H1 (cell line): ENCODE data around the gene TRIAP1. TPM values are rescaled to one million over a fixed set of nuclear protein-coding genes. Genes with fewer than 3 reads are reported as not detected.

Experiments
- CTCF ChIA-PET: fragments of 300-600 bp; sonication (Branson Sonifier 250); formaldehyde crosslinking; loops from one replicate; lab custom pipeline; 2021; ENCODE audit not compliant: partially characterized antibody; lab: Charles Lee
- POLR2A ChIA-PET: fragments of 300-600 bp; sonication (Branson Sonifier 250); formaldehyde crosslinking; loops from one replicate; lab custom pipeline; 2021; ENCODE audit warnings: inconsistent platforms; ENCODE audit not compliant: partially characterized antibody; lab: Charles Lee
- DNase-seq, 2 experiments: peaks; one replicate each; pipeline versions ENCODE4 v3.0.0 to v3.0.0-alpha.2; 2010 to 2022; ENCODE audit warnings: low spot score in 2 of 2, low read depth in 1 of 2, mixed read lengths in 1 of 2
- FAIRE-seq: peaks from 2 replicates; lab custom pipeline; 2011; peaks lifted over from hg19 to GRCh38; lab: Jason Lieb, UNC
- H2AFZ ChIP-seq: 2 replicates; pipeline ENCODE4 v1.8.1; 2012; ENCODE audit warnings: low read length, inconsistent platforms
- H2AK5ac ChIP-seq: 2 replicates; pipeline ENCODE4 v1.6.1; 2013; ENCODE audit warnings: low read depth, low read length
- H2BK120ac ChIP-seq: replicated peaks from 2 replicates; pipeline ENCODE3; 2013; ENCODE audit warnings: low read depth, low read length, inconsistent platforms
- H2BK12ac ChIP-seq: 2 replicates; pipeline ENCODE4 v1.6.1; 2013; ENCODE audit warnings: low read depth, low read length
- H2BK15ac ChIP-seq: 2 replicates; pipeline ENCODE4 v1.6.1; 2013; ENCODE audit warnings: low read length
- H2BK20ac ChIP-seq: 2 replicates; pipeline ENCODE4 v1.6.1; 2013; ENCODE audit warnings: low read length
- H2BK5ac ChIP-seq: 2 replicates; pipeline ENCODE4 v1.6.1; 2013; ENCODE audit warnings: low read depth, low read length
- H3K14ac ChIP-seq: 2 replicates; pipeline ENCODE4 v1.6.1; 2013; ENCODE audit warnings: inconsistent platforms; ENCODE audit not compliant: insufficient read length
- H3K18ac ChIP-seq: 2 replicates; pipeline ENCODE4 v1.6.1; 2013; ENCODE audit warnings: low read length; ENCODE audit errors: extremely low read depth
- H3K23ac ChIP-seq: 2 replicates; pipeline ENCODE4 v1.6.1; 2013; ENCODE audit warnings: inconsistent platforms; ENCODE audit not compliant: insufficient read length
- H3K23me2 ChIP-seq: 2 replicates; pipeline ENCODE4 v1.6.1; 2013; ENCODE audit warnings: low read depth, low read length
- H3K27ac ChIP-seq: 2 replicates; pipeline ENCODE4 v1.6.1; 2011; ENCODE audit warnings: low read depth, low read length, inconsistent platforms
- H3K27me3 ChIP-seq, 4 experiments: replicated peaks in 1 of 4; 1 replicate in 1 of 4; 2 replicates in 3 of 4; pipeline versions ENCODE4 v1.6.1 to v1.8.1; 2011 to 2013; ENCODE audit warnings: low read length in 3 of 4, mild to moderate bottlenecking in 3 of 4, inconsistent platforms in 2 of 4, mixed read lengths in 2 of 4, moderate library complexity in 1 of 4; ENCODE audit not compliant: control insufficient read depth in 3 of 4, insufficient read depth in 3 of 4; ENCODE audit errors: extremely low read depth in 1 of 4
- H3K36me3 ChIP-seq, 4 experiments: 2 replicates each; pipeline versions ENCODE4 v1.6.1 to v1.8.1; 2011 to 2013; ENCODE audit warnings: mild to moderate bottlenecking in 4 of 4, low read length in 3 of 4, moderate library complexity in 2 of 4, control low read depth in 1 of 4, inconsistent platforms in 1 of 4; ENCODE audit not compliant: insufficient read depth in 4 of 4, control insufficient read depth in 2 of 4
- H3K4ac ChIP-seq: replicated peaks from 2 replicates; pipeline ENCODE3; 2013; ENCODE audit warnings: low read length, low read depth, mixed read lengths, inconsistent platforms; ENCODE audit not compliant: insufficient read length
- H3K4me1 ChIP-seq, 4 experiments: replicated peaks in 1 of 4; 1 replicate in 1 of 4; 2 replicates in 3 of 4; pipeline versions ENCODE4 v1.6.1 to v1.8.1; 2011 to 2013; ENCODE audit warnings: low read length in 3 of 4, inconsistent platforms in 2 of 4, mixed read lengths in 1 of 4; ENCODE audit not compliant: insufficient read depth in 4 of 4, control insufficient read depth in 3 of 4
- H3K4me2 ChIP-seq, 2 experiments: 2 replicates each; pipeline versions ENCODE4 v1.6.1 to v1.8.1; 2011 to 2013; ENCODE audit warnings: low read depth in 2 of 2, low read length in 2 of 2, control low read depth in 1 of 2, inconsistent platforms in 1 of 2, mild to moderate bottlenecking in 1 of 2; ENCODE audit not compliant: insufficient read depth in 1 of 2
- H3K4me3 ChIP-seq, 4 experiments: fragments of 200-600, 300-600 bp in 1 of 4; sonication (generic), shearing (Covaris generic), sonication (Bioruptor Twin) in 1 of 4; 2 replicates each; pipeline versions ENCODE4 v1.5.1 to v1.8.1; 2011 to 2016; ENCODE audit warnings: low read length in 4 of 4, low read depth in 3 of 4, control low read depth in 2 of 4, inconsistent platforms in 2 of 4, mild to moderate bottlenecking in 2 of 4, mixed read lengths in 1 of 4, moderate library complexity in 1 of 4; ENCODE audit not compliant: insufficient read depth in 2 of 4; ENCODE audit errors: extremely low read depth in 1 of 4
- H3K56ac ChIP-seq: replicated peaks from 2 replicates; pipeline ENCODE3; 2013; ENCODE audit warnings: low read depth, mild to moderate bottlenecking, mixed read lengths, low read length, inconsistent platforms; ENCODE audit not compliant: insufficient read length
- H3K79me1 ChIP-seq: 2 replicates; pipeline ENCODE4 v1.6.1; 2013; ENCODE audit warnings: low read depth, low read length, control low read depth
- H3K79me2 ChIP-seq, 2 experiments: 2 replicates each; pipeline versions ENCODE4 v1.6.1 to v1.8.1; 2012 to 2013; ENCODE audit warnings: low read length in 2 of 2, mild to moderate bottlenecking in 2 of 2, inconsistent platforms in 1 of 2; ENCODE audit not compliant: insufficient read depth in 2 of 2, control insufficient read depth in 1 of 2
- H3K9ac ChIP-seq, 4 experiments: replicated peaks in 1 of 4; 1 replicate in 1 of 4; 2 replicates in 3 of 4; pipeline versions ENCODE4 v1.6.1 to v1.8.1; 2011 to 2013; ENCODE audit warnings: low read depth in 3 of 4, low read length in 3 of 4, control low read depth in 2 of 4, mild to moderate bottlenecking in 2 of 4, moderate library complexity in 2 of 4, inconsistent platforms in 1 of 4; ENCODE audit errors: extremely low read depth in 1 of 4
- H3K9me3 ChIP-seq, 2 experiments: 2 replicates each; pipeline versions ENCODE4 v1.6.1 to v1.8.1; 2012 to 2013; ENCODE audit warnings: mild to moderate bottlenecking in 2 of 2, moderate library complexity in 2 of 2, control low read depth in 1 of 2, inconsistent platforms in 1 of 2, low read depth in 1 of 2, low read length in 1 of 2, mixed read lengths in 1 of 2; ENCODE audit not compliant: insufficient read depth in 2 of 2
- H4K20me1 ChIP-seq, 2 experiments: replicated peaks in 1 of 2; 2 replicates each; pipeline versions ENCODE3 to v1.8.1; 2011 to 2013; ENCODE audit warnings: inconsistent platforms in 2 of 2, low read length in 2 of 2, mild to moderate bottlenecking in 1 of 2; ENCODE audit not compliant: insufficient read depth in 2 of 2, control insufficient read depth in 1 of 2
- H4K5ac ChIP-seq: 2 replicates; pipeline ENCODE4 v1.6.1; 2013; ENCODE audit warnings: low read length, low read depth, mixed read lengths, inconsistent platforms; ENCODE audit not compliant: insufficient read length
- H4K8ac ChIP-seq: 2 replicates; pipeline ENCODE4 v1.8.0; 2013; ENCODE audit warnings: mild to moderate bottlenecking, moderate library complexity, low read length, inconsistent platforms; ENCODE audit not compliant: insufficient read depth; ENCODE audit errors: extremely low read depth
- H4K91ac ChIP-seq: replicated peaks from 2 replicates; pipeline ENCODE3; 2013; ENCODE audit warnings: low read length, mixed read lengths, inconsistent platforms; ENCODE audit not compliant: insufficient read length
- WGBS, 2 experiments: shearing (Covaris generic) in 1 of 2; methylation state at CpG; one replicate each; pipeline versions ENCODE4 v1.1.6 to v1.1.7; 2013 to 2015; ENCODE audit warnings: low lambda C conversion rate in 2 of 2, mixed read lengths in 2 of 2, inconsistent platforms in 1 of 2, low coverage in 1 of 2, missing lambda C conversion rate in 1 of 2; ENCODE audit not compliant: insufficient replicate concordance in 2 of 2, insufficient coverage in 1 of 2, insufficient read length in 1 of 2; ENCODE audit errors: extremely low coverage in 1 of 2, missing lambda C conversion rate in 1 of 2; 5-methylcytosine and 5-hydroxymethylcytosine counted together
- polyA plus RNA-seq, 7 experiments: library from polyadenylated mRNA; depleted of rRNA in 3 of 7; stranded (reverse) in 5 of 7; unstranded in 2 of 7; fragments of >200 nt in 5 of 7; fragments of 200-250 nt in 2 of 7; gene quantifications; 1 replicate in 5 of 7; 2 replicates in 1 of 7; 4 replicates in 1 of 7; pipeline versions ENCODE4 v1.2.1 to v1.2.3, GENCODE V29; 2011 to 2013; ENCODE audit warnings: missing spikeins in 2 of 7, mixed read lengths in 2 of 7
- total RNA-seq: library from RNA; stranded (reverse); fragmentation: NEBNext Ultra II Directional; extraction: Animal tissue kit (Norgen Biotek cat#: 25700); gene quantifications from 2 replicates; pipeline ENCODE4 v1.2.1, GENCODE V29; 2021

TRIAP1 gene
- total and polyA plus RNA-seq, 2 of the 8 experiments (the other 6 are each of a cell fraction or from before 2014, with no cell fraction given): 42.0 to 63.4 TPM

GRCh38 chr12:120479458-120479857 lies 33.3 kb upstream of the TRIAP1 start:
- Histone ChIP-seq H2BK5ac (no peak overlapping the region), H3K23ac (no peak overlapping the region), H3K79me2 (no peaks in the 10 kb centered on the region), H3K4me3 (no peak overlapping the region), H2BK120ac (no peak overlapping the region), H3K27ac (no peak overlapping the region), H3K14ac (no peak overlapping the region), H2BK20ac (no peak overlapping the region), H3K9ac (no peak overlapping the region), H3K4me2 (no peak overlapping the region), H3K18ac (no peak overlapping the region), H2AFZ (no peak overlapping the region), H2AK5ac (no peak overlapping the region), H3K79me1 (peaks cover 2% of the 10 kb centered on the region; the same call in 1 of the 2 replicates), H4K91ac (no peak overlapping the region), H4K5ac (no peak overlapping the region), H4K8ac (no peak overlapping the region), H2BK15ac (no peak overlapping the region), H2BK12ac (no peak overlapping the region), H3K4me1 (peaks cover 0 to 5% (median 0%) of the 10 kb centered on the region in 4 experiments; a peak in 1 of 7 replicates), H3K9me3 (no peaks in the 10 kb centered on the region), H3K36me3 (no peaks in the 10 kb centered on the region), H3K4ac (no peak overlapping the region), H3K27me3 (no peaks in the 10 kb centered on the region), H4K20me1 (peaks cover 0 to 1% of the 10 kb centered on the region in 2 experiments), H3K23me2 (no peaks in the 10 kb centered on the region), H3K56ac (no peak overlapping the region)
- 94% methylated on average over 1 of the region's 1 CpG; no CpG with 5 or more reads in 1 of the 2 experiments for WGBS, 2 experiments
- DNase-seq (no peak), FAIRE-seq (no peak)
- CTCF ChIA-PET: interaction anchor here (0.6 to 1.9 kb wide), 8 partner anchors 9 to 605 kb away, joined by 3 to 6 read pairs (median 4); partner anchors contain the start of gene DYNLL1
- POLR2A ChIA-PET: interaction anchor here (0.9 to 4.2 kb wide), 13 partner anchors 9 to 278 kb away, joined by 3 to 25 read pairs (median 4); partner anchors contain the start of genes DYNLL1, RPLP0, SIRT4 and SRSF9
